ENCODE measurements around the gene FALEC. TPM values are rescaled to one million over a fixed set of nuclear protein-coding genes. Genes with fewer than 3 reads are reported as not detected.

The FALEC gene
- total RNA-seq, 2 donors from 2014 or later, result not detected

DNA sequence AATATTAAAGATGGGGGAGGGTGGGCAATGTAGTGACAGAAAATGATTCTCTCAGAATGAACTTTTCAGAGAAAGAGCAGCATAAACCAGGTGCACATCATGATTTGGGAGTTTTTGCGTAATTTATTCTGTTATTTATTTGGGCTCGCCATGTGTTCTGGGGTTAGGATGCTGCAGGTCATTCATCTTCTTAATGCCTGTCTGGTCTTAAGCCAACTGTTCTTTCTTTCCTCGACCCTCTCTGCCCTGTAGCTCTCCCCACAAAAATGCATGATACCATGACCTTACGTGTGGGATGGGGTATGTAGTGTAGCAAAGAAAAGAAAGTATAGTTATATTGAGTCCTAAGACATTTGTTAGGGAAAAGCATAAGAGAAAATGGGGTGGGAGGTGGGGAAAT lies 40.7 kb upstream of the FALEC start:
- H3K27me3 ChIP-seq (replicated peaks; ENCODE audit: insufficient read depth), result no peaks in the 10 kb centered on the region
- no peak overlapping the region for H3K27ac ChIP-seq
- ATAC-seq (ENCODE audit: insufficient number of reproducible peaks, low FRiP score, low read depth) (no peak), DNase-seq (ENCODE audit: low spot score) (no peak)
- H3K4me1 ChIP-seq (ENCODE audit: control insufficient read depth in 1 of 2, low read depth in 2 of 2), result no peaks in the 10 kb centered on the region
- no peak for TF ChIP-seq CTCF (IDR thresholded peaks at IDR 0.05)
- H3K9me3 ChIP-seq, result no peaks in the 10 kb centered on the region
- H3K4me3 ChIP-seq, result no peak overlapping the region
- peaks cover 29% of the 10 kb centered on the region for H3K36me3 ChIP-seq

GRCh38 chr1:150476754-150477153 lies 38.8 kb upstream of the FALEC start:
- Histone ChIP-seq H3K9me3 (no peaks in the 10 kb centered on the region), H3K4me3 (no peak overlapping the region), H3K27me3 (replicated peaks; ENCODE audit: insufficient read depth) (no peaks in the 10 kb centered on the region), H3K4me1 (ENCODE audit: control insufficient read depth in 1 of 2, low read depth in 2 of 2) (no peaks in the 10 kb centered on the region), H3K27ac (no peak overlapping the region), H3K36me3 (peaks cover 14% of the 10 kb centered on the region)
- no peak for TF ChIP-seq CTCF (IDR thresholded peaks at IDR 0.05)
- no peak for DNase-seq (ENCODE audit: low spot score)
- no peak for ATAC-seq (ENCODE audit: insufficient number of reproducible peaks, low FRiP score, low read depth)

GRCh38 chr1:150477320-150477719 lies 38.2 kb upstream of the FALEC start:
- H3K4me3 ChIP-seq, result no peak overlapping the region
- DNase-seq (ENCODE audit: low spot score), result no peak
- ATAC-seq (ENCODE audit: insufficient number of reproducible peaks, low FRiP score, low read depth), result no peak
- TF ChIP-seq CTCF (IDR thresholded peaks at IDR 0.05), result no peak
- H3K9me3 ChIP-seq, result no peaks in the 10 kb centered on the region
- H3K27me3 ChIP-seq (replicated peaks; ENCODE audit: insufficient read depth), result no peaks in the 10 kb centered on the region
- no peak overlapping the region for H3K27ac ChIP-seq
- no peaks in the 10 kb centered on the region for H3K4me1 ChIP-seq (ENCODE audit: control insufficient read depth in 1 of 2, low read depth in 2 of 2)
- H3K36me3 ChIP-seq, result peaks cover 9% of the 10 kb centered on the region

GRCh38 chr1:150477733-150478132 lies 37.8 kb upstream of the FALEC start:
- H3K9me3 ChIP-seq, result no peaks in the 10 kb centered on the region
- H3K27me3 ChIP-seq (replicated peaks; ENCODE audit: insufficient read depth), result no peaks in the 10 kb centered on the region
- TF ChIP-seq CTCF (IDR thresholded peaks at IDR 0.05), result no peak
- DNase-seq (ENCODE audit: low spot score) (no peak), ATAC-seq (ENCODE audit: insufficient number of reproducible peaks, low FRiP score, low read depth) (no peak)
- H3K27ac ChIP-seq, result no peak overlapping the region
- no peak overlapping the region for H3K4me3 ChIP-seq
- no peaks in the 10 kb centered on the region for H3K4me1 ChIP-seq (ENCODE audit: control insufficient read depth in 1 of 2, low read depth in 2 of 2)
- peaks cover 5% of the 10 kb centered on the region for H3K36me3 ChIP-seq

DNA sequence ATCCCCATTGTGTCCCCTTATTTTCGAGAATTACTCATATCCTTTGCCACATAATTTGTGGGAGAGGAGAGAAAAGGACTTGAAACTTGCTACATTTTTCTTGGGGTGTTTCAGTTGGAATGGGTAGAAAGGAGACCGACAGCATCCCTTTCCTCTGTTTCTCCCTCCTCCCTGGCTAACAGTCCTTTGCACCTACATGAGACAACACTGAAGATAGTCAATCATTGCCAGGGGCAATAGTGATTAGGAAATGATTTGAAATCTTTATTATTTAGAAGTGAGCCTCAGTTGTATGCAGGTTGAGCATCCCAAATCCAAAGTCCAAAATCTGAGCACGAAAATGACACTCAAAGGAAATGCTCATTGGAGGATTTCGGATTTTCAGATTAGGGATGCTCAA lies 36.2 kb upstream of the FALEC start:
- no peak for TF ChIP-seq CTCF (IDR thresholded peaks at IDR 0.05)
- no peaks in the 10 kb centered on the region for H3K36me3 ChIP-seq
- no peaks in the 10 kb centered on the region for H3K9me3 ChIP-seq
- no peaks in the 10 kb centered on the region for H3K27me3 ChIP-seq (replicated peaks; ENCODE audit: insufficient read depth)
- ATAC-seq (ENCODE audit: insufficient number of reproducible peaks, low FRiP score, low read depth) (no peak), DNase-seq (ENCODE audit: low spot score) (no peak)
- H3K4me3 ChIP-seq, result no peak overlapping the region
- no peak overlapping the region for H3K27ac ChIP-seq
- no peaks in the 10 kb centered on the region for H3K4me1 ChIP-seq (ENCODE audit: control insufficient read depth in 1 of 2, low read depth in 2 of 2)

Data from thoracic aorta (tissue), 2 donors.